T-helper 2 cell treated with Interferon-gamma antibody and Interleukin-4, amounts not matched to agents 5 μg/mL and 100 μg/mL, for 36 hours (primary cell): ENCODE data around the gene TRIM17.

Experiments
- DNase-seq: peaks from one replicate; pipeline ENCODE4 v3.0.0; 2021; ENCODE audit warnings: low spot score
- H3K27ac Mint-ChIP-seq: one replicate; pipeline ENCODE4 v1.8.0; 2021; ENCODE audit warnings: mild to moderate bottlenecking, mixed read lengths
- H3K27me3 Mint-ChIP-seq: one replicate; pipeline ENCODE4 v1.8.0; 2021; ENCODE audit warnings: low read depth, mixed read lengths
- H3K36me3 Mint-ChIP-seq: one replicate; pipeline ENCODE4 v1.8.0; 2021; ENCODE audit warnings: low read depth, mixed read lengths
- H3K4me1 Mint-ChIP-seq: one replicate; pipeline ENCODE4 v1.8.0; 2021; ENCODE audit warnings: low read depth, mixed read lengths
- H3K4me3 Mint-ChIP-seq: one replicate; pipeline ENCODE4 v1.8.0; 2022; ENCODE audit warnings: mild to moderate bottlenecking, moderate library complexity, mixed read lengths
- H3K9me3 Mint-ChIP-seq: one replicate; pipeline ENCODE4 v1.8.0; 2021; ENCODE audit warnings: mixed read lengths

Gene TRIM17

DNA sequence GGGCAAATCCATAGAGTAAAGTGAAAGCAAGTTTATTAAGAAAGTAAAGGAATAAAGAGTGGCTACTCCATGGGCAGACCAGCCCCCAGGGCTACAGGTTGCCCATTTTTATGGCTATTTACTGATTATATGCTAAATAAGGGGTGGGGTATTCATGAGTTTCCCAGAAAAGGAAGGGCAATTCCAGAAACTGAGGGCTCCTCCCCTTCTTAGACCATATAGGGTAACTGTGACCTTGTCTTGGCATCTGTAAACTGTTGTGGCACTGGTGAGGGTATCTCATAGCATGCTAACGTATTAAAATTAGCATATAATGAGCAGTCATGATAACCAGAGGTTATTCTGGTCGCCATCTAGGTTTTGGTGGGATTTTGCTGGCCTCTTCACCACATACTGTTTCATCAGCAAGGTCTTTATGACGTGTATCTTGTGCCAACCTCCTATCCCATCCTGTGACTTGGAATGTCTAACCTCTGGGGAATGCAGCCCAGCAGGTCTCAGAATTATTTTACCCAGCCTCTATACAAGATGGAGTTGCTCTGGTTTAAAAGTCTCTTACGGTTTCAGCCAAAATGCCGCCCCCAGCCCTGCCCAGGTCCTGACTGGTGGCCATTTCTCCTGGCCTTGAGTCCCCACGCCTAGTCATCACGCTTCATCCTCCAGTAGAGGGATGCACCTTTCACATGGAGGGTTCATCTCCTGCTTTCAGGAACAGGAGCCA lies 982 bp upstream of the TRIM17 start:
- H3K4me3 Mint-ChIP-seq: peak overlapping the region; percentile 85
- no peak overlapping the region for H3K27ac Mint-ChIP-seq

DNA sequence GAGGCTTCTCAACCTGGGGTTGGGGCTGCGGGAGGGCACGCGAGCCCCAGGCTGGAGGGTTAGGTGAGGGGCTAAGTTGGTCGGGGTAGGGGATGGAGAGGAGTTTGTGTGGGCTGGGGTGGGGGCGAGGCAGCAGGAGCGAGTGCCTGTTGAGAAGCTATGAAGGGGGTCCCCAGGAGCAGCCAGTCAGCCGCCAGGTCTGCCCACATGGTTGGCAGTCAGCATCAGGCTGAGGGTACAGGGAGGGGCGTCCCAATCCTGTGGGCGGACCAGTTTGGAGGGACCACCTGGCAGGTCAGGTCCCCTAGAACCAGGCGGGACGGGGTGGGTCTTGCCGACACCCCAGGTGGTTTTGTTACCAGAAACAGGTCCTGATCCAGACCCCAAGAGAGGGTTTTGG lies 400 bp upstream of the TRIM17 start:
- Mint-ChIP-seq H3K36me3 (peaks cover 15% of the 10 kb centered on the region), H3K9me3 (no peaks in the 10 kb centered on the region), H3K4me1 (peaks cover 23% of the 10 kb centered on the region), H3K27ac (no peak overlapping the region), H3K27me3 (peaks cover 14% of the 10 kb centered on the region), H3K4me3 (peak overlapping the region; percentile 85)
- no peak for DNase-seq

More for the DNA sequence above, 982 bp upstream of the TRIM17 start:
- Mint-ChIP-seq H3K4me1 (peaks cover 23% of the 10 kb centered on the region), H3K27me3 (peaks cover 14% of the 10 kb centered on the region), H3K36me3 (peaks cover 12% of the 10 kb centered on the region), H3K9me3 (no peaks in the 10 kb centered on the region)
- DNase-seq: no peak

DNA sequence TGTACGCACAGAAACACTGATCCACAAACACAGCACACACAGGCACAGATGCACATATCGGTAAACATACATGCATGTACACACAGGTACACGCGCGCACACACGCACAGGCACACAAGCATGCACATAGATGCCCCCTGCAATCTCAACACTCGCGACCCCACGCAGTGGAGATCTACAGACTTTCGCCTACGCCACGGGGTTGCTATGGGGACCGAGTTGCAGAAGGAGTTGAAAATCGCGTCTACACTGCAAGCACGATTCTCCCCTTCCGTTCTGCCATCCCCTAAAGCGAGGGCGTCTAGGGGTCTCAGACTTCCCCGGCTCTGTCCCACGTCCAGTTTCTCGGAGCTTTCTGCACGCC lies 826 bp downstream of the TRIM17 start:
- Mint-ChIP-seq H3K4me3 (peak overlapping the region; percentile 81), H3K27ac (no peak overlapping the region), H3K4me1 (peaks cover 14% of the 10 kb centered on the region), H3K27me3 (peaks cover 14% of the 10 kb centered on the region), H3K36me3 (peaks cover 16% of the 10 kb centered on the region), H3K9me3 (no peaks in the 10 kb centered on the region)
- DNase-seq: no peak

DNA sequence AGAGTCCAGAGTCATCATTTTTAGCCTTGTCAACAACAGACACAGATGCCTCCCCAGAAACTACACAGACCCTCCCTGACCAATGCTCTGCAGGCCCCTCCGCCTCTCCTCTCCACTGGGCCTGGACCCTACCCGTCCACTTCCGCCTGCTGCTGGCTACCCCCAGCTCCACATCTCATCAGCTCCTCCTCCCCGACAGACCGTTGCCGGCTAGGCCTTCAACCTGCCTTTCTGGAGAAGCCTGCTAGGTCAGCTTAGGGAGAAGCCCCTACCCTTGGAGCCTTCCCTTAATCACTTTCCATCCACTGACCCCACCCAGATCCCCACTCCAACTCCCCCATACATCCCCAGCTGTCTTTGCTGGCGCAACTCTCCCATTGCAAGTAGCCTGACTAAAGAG lies 1.4 kb downstream of the TRIM17 start:
- Mint-ChIP-seq H3K27ac (no peak overlapping the region), H3K9me3 (no peaks in the 10 kb centered on the region), H3K36me3 (peaks cover 16% of the 10 kb centered on the region), H3K27me3 (peaks cover 14% of the 10 kb centered on the region), H3K4me1 (peaks cover 14% of the 10 kb centered on the region), H3K4me3 (peak overlapping the region; percentile 81)
- no peak for DNase-seq

DNA sequence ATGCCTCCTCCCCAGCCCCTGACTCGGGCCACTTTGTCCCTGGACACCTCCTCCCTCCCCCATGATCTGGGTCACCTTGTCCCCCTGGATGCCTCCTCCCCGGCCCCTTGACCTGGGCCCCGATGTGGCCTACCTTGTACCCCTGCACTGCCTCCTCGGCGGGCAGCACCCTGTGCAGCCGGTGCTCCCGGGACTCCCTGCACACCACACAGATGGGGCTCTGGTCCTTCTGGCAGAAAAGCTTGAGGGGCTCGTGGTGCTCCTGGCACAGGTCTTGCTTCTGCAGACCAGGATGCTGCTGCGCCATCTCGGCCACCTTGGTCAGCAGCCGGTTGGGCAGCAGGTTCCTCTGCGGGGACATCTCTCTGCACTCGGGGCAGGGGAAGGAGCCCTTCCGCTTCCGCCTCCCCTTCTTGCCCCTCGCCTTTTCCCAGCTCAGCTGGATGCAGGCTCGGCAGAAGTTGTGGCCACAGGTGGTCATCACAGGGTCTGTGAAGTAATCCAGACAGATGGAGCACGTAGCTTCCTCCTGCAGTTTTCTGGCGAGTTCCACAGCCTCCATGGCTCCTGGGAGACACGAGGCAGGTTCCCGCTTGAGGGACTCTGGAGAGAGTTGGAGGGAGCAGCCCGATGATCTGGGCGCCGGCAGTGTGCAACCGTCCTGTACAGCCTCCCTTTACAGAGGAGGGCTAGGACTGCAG lies 2.0 kb downstream of the TRIM17 start:
- Mint-ChIP-seq H3K4me1 (peaks cover 14% of the 10 kb centered on the region), H3K27me3 (peaks cover 14% of the 10 kb centered on the region), H3K4me3 (no peak overlapping the region), H3K36me3 (peaks cover 14% of the 10 kb centered on the region), H3K9me3 (no peaks in the 10 kb centered on the region), H3K27ac (no peak overlapping the region)
- no peak for DNase-seq

DNA sequence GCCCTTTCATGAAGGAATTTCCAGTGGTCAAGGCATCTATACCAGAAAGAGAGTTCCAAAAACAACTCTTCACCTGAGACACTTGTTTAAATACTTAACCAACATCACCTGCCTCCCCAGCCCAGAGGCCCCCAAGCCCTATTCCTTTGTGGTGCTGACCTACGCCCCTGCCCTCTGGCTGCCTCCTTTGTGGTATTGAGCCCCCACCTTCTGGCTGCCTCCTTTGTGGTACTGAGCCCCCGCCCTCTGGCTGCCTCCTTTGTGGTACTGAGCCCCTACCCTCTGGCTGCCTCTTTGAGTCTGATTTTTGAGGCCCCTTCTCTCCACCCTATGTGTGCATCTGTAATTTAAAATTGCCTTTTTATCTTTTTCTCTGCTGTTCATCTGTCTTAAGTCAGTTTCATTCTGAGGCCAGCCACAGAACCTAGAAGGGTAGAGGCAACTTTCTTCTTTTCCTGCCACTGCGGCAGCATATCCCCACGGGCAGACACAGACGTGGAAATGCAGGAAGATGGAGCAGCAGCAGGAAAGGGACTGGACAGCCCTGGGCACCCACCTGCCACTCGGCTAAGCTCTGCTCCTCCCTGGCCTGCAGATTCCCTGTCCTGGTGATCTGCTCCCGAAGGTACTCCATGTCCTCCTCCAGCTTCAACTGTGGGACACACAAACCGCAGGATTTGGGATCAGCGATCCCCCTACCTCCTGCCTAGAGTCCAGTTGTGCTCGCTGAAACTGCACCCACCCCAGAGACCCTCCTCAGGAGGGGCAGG lies 3.2 kb downstream of the TRIM17 start:
- Mint-ChIP-seq H3K9me3 (no peaks in the 10 kb centered on the region), H3K4me3 (no peak overlapping the region), H3K27me3 (peaks cover 14% of the 10 kb centered on the region), H3K27ac (no peak overlapping the region), H3K36me3 (peaks cover 14% of the 10 kb centered on the region), H3K4me1 (peaks cover 16% of the 10 kb centered on the region)
- no peak for DNase-seq

DNA sequence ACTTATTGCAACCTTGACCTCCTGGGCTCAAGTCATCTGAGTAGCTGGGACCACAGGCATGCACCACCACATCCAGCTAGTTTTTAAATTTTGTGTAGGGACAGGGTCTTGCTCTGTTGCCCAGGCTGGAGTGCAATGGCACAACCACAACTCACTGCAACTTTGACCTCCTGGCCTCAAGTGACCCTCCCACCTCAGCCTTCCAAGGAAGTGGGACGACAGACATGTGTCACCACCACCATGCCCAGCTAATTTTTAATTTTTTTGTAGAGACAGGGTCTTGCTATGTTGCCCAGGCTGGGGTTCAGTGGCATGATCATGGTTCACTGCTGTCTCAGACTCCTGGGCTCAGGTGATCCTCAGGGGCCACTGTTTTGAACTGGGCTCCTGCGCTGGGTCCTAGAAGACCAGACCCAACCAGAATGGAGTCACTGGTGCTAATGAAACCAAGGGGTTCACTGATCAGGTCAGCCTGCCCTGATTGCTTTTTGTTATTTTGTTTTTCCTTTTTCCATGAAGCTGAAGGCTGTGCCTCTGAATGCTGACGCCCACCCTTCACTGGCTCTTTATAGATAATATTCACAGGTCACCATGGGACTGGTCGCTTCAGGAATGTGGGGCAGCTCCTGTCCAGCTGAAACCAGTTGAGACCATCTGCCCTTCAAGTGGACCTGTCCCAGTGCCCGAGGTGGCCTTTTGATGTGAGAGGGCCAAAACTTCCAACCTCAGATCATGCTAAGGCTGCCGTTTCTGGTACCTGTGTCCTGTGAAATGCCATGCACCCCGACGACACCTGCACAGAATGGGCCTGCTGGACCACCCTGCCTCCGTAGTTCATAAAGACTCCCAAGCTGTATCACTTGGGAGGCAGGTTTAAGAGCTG lies 4.9 kb downstream of the TRIM17 start:
- Mint-ChIP-seq H3K27ac (no peak overlapping the region), H3K27me3 (peaks cover 10% of the 10 kb centered on the region), H3K9me3 (no peaks in the 10 kb centered on the region), H3K4me1 (peaks cover 12% of the 10 kb centered on the region), H3K36me3 (peaks cover 14% of the 10 kb centered on the region), H3K4me3 (no peak overlapping the region)
- DNase-seq: no peak

DNA sequence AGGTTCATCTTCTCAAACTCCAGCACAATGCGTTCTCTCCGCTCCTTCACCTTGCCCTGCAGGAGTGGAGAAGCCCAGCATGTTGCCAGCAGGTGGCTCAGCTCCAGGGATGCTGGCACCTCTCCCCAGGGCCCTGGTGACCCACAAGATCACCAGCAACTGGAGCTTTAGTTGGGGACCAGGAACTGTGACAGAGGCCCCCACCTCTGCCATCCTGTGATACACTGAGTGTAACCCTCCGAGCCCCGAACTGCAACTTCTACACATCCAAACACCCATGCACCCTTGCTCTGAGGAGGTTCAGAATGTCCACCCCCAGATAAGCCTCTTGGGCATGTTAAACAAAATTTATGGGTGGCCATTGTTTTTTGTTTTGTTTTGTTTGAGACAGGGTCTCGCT lies 5.5 kb downstream of the TRIM17 start:
- Mint-ChIP-seq H3K27me3 (peaks cover 10% of the 10 kb centered on the region), H3K27ac (no peak overlapping the region), H3K36me3 (peaks cover 14% of the 10 kb centered on the region), H3K9me3 (no peaks in the 10 kb centered on the region), H3K4me1 (peaks cover 11% of the 10 kb centered on the region), H3K4me3 (no peak overlapping the region)
- DNase-seq: no peak

DNA sequence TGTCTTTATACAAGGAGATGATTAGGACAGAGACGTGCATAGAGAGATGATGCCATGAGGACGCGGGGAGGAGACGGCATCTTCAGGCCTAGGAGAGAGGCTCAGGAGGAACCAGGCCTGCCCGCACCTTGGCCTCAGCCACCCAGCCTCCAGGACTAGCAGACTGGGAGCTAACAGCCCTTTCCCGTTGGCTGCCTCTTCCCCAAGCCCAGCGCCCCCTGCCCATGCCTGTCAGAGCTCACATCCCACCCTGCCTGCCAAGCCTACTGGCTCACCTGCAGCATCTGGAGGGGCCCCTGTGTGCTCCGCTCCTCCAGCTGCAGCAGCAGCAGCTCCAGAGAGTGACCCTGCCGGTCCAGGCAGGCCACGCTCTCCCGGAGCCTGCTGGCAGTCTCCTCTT lies 6.0 kb downstream of the TRIM17 start:
- peaks cover 7% of the 10 kb centered on the region for H3K27me3 Mint-ChIP-seq
- no peak overlapping the region for H3K4me3 Mint-ChIP-seq
- peaks cover 10% of the 10 kb centered on the region for H3K4me1 Mint-ChIP-seq

DNA sequence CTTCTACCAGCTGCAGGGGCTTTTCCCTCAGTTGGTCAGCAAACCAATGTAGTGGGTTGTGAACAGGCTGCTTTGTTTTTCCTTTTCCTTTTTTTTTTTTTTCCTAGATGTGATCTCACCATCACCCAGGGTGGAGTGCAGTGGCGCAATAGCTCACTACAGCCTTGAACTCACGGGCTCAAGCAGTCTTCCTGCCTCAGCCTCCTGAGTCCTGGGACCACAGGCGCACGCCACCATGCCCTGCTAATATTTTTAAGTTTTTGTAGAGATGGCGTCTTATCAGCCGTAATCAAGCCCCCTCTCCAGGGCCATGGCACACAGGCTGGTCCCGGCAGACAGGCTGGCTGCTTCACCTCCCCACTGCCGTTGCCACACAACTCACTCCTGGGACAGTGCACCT lies 6.6 kb downstream of the TRIM17 start:
- Mint-ChIP-seq H3K27ac (no peak overlapping the region), H3K4me1 (peaks cover 11% of the 10 kb centered on the region), H3K36me3 (peaks cover 15% of the 10 kb centered on the region), H3K4me3 (no peak overlapping the region), H3K27me3 (peaks cover under 1% of the 10 kb centered on the region), H3K9me3 (no peaks in the 10 kb centered on the region)
- no peak for DNase-seq

More for the DNA sequence above, 6.0 kb downstream of the TRIM17 start:
- Mint-ChIP-seq H3K27ac (no peak overlapping the region), H3K36me3 (peaks cover 13% of the 10 kb centered on the region), H3K9me3 (no peaks in the 10 kb centered on the region)
- no peak for DNase-seq

DNA sequence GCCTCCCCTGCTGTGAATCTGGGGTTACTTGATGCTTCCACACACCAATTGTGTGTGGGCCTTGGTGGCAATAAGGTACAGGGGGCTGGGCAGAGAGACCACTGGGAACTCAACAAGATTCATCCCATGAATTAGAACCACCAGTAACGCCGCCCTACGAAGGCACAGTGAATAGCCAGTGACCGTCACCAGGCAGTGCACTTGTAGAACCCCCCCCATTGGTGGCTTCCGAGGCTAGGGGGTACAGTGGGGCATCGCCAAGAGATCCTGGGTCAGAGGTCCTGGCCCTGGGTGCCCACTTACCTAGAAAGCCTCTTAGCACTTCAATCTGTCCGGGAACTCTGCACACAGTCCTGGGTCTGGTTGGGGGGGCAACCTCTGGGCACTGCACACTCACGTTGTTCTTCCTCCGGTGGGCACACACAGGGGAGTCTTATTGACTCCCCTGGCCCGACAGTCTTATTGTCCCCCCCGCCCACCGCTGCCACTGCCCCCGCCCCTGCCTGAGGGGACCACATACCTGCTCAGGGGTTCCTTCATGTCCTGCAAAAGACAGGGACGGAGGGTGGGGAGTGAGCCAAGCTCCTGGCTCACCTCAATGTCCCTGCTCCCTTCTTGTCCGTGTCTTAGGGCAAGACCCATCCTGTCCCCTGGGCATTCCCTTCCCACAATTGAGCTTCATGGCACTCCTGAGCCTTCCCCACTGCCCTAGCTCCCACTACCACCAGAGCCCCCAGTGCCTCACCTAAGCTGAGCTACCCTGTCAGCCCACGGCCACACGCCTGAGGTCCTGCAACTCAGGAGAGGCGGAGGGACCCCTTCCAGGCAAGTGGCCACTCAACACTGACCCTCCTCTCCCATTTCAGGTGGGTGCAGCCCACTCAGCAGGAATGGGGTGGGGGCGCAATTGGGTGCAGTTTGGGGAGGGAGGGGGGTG lies 7.5 kb downstream of the TRIM17 start:
- peaks cover 20% of the 10 kb centered on the region for H3K4me1 Mint-ChIP-seq
- no peak overlapping the region for H3K4me3 Mint-ChIP-seq
- no peaks in the 10 kb centered on the region for H3K9me3 Mint-ChIP-seq
- no peaks in the 10 kb centered on the region for H3K27me3 Mint-ChIP-seq
- no peak for DNase-seq
- peaks cover 22% of the 10 kb centered on the region for H3K36me3 Mint-ChIP-seq
- no peak overlapping the region for H3K27ac Mint-ChIP-seq

DNA sequence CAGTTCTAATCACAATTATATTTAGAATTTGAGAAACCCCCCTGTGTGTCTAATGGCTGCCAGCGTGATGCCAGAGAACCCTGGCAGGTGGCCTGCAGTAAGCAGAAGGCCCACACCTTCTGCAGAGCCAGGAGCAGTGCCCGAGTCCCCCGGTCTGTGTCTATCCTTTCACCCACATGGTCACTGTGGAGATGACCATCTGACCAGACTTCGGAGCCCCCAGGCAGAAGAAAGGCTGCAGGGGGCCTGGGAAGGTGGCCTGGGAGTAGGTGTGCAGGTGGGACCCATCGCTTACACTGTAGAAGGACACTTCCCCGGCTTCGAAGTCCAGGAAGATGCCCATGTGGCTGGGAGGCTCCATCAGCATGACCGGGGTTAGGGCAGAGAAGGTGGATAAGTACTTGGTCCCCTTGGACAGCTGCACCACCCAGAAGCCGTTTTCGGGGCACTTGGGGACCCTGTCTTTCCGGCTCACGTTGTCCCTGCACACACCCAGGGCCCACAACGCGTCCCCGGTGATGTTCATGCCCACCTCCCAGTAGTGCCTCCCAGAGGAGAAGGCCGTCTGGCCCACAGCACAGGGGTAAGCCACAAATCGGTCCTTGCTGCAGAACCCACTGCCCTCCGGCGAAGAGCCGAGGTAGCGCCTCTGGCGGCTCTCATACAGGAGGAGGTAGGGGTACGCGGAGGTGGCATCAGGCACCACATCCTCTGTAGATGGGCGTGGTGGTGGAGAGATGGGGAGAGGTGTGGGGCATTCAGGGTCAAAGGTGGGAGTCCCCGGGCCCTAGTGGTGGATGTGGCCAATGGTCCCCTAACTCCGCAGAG lies 8.4 kb downstream of the TRIM17 start:
- peaks cover 24% of the 10 kb centered on the region for H3K4me1 Mint-ChIP-seq
- H3K36me3 Mint-ChIP-seq: peaks cover 29% of the 10 kb centered on the region
- no peaks in the 10 kb centered on the region for H3K27me3 Mint-ChIP-seq
- H3K27ac Mint-ChIP-seq: no peak overlapping the region
- H3K4me3 Mint-ChIP-seq: peak overlapping the region; percentile 83
- no peaks in the 10 kb centered on the region for H3K9me3 Mint-ChIP-seq
- no peak for DNase-seq
